NCI-H2227 treated with DMSO at 0.1 percent for 48 hours (cell line): ENCODE measurements around the gene CUX1.
"Not testable (repeated sequence)": the region's sequence is repeated elsewhere in the genome, so short reads cannot be mapped to it uniquely, and the experiment has no call there.

Experiments
- DNase-seq: peaks from one replicate; lab custom pipeline; 2025; lab: John Stamatoyannopoulos, UW

Gene CUX1

DNA sequence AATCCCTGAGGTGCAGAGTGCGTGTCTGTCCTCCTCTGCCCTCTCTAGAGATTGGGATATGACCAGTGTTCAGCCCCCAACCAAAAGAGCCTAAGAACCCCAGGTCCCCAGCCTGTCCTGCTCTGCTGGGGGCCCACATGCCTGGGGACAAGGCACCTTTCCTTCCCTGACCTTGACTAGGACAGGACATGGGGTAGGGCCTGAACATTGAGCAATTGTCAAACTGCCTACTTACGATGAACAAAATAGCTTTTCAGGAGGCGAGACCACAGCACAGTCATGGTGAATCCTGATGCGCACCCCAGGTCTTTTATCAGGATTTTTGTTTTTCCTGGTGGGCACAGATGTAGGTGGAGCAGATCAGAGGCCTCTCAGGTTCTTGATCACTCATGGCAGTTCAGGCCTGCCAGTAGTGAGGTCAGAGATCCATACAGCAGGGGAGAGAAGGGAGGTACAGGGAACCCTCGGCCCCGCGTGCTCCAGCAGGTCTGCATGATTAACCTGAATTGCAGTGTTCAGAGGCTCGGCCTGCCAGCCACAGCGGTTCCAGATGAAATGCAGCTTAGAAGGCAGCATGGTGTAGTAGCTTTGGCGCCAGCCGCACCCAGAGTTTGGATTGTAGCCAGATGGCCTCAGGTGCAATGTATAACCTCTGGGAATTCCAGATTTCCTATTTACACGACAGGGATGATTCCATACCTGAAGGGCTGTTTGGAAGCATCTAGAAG is 191.3 kb downstream of the CUX1 start:
- peak; percentile 25 for DNase-seq

DNA sequence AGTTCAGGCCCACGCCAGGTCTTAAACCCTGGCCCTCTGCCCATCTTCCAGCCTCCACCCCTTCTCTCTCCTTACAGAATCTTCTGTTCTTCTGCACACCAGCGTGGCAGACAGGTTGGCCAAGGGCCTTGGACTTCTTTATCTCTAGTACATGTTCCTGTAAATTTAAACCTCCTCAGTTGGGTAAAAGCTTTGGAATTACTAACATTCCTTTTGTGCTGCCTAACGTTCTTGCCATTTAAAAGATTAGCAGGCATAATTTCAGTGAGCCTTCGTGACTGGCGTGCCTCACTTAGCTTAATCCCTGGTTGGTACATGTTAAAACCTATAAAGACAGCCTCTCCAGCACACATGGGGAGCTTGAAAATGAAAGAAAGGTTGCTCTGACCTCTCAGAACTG is 192.2 kb downstream of the CUX1 start:
- DNase-seq: no peak

DNA sequence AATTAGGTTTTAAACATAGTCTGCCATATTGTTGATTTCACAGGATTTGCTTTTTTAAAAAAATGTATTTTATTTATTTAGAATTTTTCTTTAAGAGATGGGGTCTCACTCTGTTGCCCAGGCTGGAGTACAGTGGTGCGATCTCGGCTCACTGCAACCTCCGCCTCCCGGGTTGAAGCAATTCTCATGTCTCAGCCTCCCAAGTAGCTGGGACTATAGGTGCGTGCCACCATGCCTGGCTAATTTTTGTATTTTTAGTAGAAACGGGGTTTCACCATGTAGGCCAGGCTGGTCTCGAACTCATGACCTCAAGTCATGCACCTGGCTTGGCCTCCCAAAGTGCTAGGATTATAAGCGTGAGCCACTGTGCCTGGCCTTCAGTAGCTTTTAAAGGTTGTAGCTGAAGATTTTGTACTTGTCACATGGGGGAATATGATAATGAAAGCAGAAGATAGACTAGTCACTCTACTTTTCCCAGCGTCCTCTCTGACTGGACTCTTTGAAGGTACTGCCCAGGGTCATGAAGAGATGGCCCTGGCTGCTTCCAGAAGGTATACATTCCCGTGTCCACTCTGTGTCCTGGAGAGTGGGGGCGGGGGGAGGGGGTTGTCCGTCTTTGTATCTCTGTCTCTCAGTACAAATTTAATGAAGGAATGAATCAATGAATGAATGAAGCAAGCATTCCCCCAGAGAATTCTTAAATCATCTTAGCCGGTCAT is 194.8 kb downstream of the CUX1 start:
- not testable (repeated sequence) for DNase-seq

DNA sequence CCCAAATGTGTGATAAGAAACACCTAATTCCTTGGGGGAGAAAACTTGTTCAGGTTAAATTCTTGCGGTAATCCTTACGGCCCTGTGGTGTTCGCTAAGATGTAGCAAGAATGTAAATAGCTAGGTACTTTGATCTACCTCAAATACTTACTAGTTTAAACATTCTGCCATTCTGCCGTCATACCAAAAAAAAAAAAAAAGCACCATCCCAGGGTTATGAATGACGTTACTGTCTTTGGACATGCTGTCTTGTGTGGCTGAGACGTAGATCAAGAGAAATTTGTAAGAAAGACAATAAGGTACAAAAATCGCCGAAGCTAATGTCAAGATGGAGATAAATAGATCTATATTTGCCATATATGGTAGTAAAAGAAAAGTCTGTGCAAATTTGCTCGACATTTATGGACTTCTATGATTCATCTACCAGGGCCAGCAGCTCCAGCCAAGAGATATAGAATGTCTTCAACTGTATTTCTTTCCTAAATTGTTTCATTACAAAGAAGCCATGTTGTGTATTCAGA is 195.6 kb downstream of the CUX1 start:
- DNase-seq: no peak

DNA sequence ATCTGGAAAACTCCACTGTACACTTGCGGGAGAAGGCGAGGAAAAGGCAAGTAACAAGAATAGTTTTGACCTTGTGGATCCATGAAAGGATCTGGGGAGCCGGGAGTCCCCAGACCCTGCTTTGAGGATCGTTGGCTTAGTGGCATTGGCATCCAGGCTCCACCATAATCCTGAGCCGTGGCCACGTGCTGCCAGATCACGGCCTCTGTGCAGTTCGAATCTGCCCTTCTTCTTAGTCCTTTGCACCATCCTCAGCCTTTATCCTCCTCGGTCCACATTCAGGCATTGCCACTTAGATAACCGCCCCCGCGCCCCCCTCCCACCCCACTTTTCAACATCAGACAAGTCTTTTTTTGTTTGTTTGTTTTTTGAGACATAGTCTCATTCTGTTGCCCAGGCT is 201.4 kb downstream of the CUX1 start:
- DNase-seq: no peak

DNA sequence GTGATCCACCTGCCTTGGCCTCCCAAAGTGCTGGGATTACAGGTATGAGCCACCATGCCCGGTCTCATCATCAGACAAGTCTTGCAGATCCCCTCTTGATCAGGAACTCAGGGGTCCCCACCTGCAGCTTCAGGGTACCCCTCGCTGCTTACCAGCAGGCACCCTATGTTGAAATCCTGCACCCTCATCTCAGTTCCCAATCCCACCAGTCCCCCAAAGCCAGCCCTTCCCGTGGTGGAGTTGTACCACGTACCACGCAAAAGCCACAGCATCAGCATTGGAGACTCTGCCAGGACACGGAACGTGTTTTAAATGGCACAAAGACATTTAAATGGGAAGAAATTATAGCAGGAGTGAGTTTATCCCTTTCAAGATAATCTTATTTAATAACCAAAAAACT is 202.0 kb downstream of the CUX1 start:
- DNase-seq: no peak

DNA sequence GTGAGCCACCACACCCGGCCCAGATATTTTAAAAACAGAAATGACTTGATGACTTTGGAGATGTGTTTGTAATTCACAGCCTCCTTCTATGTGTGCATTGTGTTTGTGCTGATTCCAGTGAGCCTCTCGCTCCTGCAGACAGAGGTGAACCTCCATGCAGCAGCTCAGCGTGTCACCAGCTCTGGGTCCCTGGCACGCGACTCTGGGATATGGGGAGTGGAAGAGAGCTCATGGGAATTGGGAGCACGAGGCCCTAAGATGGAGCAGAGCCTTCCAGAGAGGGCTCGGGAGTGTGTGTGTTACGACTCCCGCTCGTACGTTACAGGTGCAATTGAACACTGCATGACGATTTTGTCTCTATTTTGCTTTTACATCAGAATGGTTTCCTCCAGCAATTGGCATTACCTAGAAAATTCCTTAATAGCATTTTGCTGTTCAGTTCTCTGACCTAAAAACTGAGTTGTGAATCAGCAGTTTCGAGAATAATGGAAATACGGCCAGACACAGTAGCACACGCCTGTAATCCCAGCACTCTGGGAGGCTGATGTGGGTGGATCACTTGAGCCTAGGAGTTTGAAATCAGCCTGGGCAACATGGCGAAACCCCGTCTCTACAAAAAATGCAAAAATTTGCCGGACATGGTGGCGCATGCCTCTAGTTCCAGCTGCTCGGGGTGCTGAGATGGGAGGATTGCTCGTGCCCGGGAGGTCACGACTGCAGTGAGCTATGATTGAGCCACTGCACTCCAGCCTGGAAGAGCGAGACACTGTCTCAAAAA is 204.6 kb downstream of the CUX1 start:
- no peak for DNase-seq

DNA sequence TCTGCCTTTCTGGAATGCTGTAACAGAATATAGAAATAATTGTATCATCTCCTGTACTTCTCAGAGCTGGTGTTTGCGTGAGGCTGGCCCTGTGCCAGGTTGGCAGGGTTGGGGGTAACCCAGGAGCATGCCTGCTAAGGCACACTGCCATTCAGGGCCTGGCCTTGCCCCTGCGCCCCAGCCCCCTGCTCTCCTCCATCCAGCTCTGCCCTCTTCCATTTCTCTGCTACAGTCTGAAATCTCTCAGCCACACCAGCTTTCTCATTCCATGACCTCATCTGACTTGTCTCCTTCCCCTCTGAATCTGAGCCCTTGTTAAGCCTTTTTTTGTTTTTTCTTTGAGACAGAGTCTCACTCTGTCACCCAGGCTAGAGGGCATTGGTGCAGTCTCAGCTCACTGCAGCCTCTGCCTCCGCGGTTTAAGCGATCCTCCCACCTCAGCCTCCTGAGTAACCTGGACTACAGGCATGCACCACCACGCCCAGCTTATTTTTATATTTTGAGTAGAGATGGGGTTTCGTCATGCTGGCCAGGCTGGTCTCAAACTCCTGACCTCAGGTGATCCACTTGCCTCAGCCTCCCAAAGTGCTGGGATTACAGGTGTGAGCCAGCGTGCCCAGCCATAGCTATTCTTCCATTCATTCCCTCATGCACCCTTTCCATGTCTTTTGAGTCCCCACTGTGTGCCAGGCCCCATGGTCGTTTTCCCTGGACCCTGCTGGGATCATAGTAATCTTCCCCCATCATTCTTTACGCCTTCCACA is 206.8 kb downstream of the CUX1 start:
- DNase-seq: no peak

DNA sequence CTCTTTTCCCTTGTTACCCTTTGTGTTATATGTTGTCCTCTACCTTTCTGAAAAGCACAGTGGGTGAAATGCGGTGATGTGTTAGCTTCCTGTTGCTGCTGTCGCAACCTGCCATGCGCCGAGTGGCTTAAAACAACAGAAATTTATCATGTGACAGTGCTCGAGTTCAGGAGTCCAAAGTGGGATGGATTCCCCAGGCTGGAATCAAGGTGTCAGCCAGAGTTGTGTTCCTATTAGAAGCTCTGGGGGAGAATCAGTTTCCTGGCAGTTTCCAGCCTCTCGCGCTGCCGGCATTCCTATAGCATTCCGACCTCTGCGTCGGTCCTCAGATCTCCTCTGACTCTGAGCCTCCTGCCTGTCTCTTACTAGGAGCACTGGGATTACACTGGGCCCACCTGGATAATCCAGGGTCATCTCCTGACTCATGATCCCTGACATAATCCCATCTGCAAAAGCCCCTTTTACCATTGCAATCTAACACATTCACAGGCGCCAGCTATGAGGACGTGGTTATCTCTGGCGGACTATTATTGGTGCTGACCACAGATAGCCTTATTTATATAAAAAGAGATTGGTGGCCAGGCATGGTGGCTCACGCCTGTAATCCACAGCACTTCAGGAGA is 207.5 kb downstream of the CUX1 start:
- no peak for DNase-seq

DNA sequence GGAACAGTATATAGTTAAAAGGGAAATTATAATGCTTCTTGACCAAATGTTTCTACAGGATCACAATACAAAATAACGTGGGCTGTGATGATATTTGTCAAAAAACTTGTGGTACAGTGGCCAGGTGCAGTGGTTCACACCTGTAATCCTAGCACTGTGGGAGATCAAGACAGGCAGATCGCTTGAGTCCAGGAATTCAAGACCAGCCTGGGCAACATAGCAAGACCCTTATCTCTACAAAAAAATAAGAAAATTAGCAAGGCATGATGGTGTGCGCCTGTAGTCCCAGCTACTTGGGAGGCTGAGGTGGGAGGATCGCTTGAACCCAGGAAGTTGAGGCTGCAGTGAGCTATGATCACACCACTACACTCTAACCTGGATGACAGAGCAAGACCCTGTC is 208.4 kb downstream of the CUX1 start:
- not testable (repeated sequence) for DNase-seq

DNA sequence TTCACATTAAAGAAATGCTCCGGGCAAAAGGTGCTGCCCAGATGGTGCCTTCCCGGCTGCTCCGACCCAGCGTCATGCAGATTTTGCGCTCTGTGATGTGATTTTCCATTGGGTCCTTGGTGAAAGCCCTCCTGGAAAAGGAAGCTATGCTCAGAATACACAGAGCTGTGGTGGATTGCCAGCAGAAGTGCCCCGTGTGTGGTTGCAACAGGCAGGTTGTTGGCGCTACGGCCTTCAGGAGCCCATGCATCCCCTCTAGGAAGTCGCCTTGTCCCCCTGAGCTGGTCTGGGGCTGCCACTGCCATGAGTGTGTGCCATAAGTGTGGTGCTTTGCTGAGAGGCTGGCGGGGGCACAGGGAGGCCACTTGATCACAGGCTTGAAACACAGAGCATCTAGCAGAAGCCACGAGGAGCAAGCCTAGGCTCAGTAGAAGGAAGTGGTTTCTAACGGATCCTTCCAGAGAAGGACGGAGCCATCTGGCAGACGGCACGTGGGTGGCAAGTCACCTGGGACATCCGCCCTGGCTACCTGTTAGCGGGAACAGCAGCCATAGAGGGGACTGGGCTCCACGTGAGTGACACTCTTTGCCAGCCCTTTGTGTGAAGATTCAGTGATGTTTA is 210.9 kb downstream of the CUX1 start:
- DNase-seq: no peak

DNA sequence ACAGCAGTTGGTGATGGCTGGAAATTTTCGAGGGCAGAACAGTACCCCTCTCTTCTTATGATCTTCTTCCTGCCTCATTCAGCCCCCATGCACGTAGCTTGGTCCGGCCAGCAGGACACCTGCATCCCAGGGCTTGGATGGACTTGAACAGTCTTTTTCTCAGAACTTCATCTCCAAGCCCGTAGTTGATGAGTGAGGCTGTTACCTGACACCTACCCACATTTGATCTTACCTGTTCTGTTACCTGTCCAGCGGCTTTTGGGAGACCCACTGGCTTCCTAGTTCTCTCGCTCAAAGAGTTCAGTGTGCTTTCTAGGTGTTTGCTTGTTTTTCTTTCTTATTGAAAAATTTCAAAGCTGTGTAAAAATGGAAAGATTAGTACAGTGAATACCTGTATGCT is 212.2 kb downstream of the CUX1 start:
- DNase-seq: no peak

DNA sequence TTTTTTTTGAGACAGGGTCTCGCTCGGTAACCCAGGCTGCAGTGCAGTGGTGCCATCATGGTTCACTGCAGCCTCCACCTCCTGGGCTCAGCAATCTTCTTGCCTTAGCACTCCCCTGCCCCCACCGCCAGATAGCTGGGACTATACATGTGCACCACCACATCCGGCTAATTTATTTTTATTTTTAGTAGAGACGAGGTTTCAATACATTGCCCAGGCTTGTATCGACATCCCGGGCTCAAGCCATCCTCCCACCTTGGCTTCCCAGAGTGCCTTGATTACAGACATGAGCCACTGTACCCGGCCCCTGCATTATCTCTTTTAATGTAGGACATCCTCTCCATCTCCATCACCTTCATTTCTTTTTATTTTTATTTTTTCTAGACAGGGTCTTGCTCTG is 213.3 kb downstream of the CUX1 start:
- DNase-seq: no peak

DNA sequence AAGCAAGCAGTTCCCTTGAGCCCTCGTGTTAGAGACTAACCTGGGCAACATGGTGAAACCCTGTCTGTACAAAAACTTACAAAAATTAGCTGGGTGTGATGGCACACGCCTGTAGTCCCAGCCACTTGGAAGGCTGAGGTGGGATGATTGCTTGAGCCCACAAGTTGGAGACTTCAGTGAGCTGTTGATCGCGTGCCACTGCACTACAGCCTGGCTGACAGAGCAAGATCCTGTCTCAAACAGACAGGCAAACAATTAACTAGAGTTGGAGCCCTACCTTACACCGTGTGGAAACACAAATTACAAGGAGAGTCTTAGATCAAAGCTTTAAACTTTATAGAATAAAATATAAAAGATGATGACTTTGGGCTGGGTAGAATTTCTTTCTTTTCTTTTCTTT is 219.5 kb downstream of the CUX1 start:
- DNase-seq: no peak

DNA sequence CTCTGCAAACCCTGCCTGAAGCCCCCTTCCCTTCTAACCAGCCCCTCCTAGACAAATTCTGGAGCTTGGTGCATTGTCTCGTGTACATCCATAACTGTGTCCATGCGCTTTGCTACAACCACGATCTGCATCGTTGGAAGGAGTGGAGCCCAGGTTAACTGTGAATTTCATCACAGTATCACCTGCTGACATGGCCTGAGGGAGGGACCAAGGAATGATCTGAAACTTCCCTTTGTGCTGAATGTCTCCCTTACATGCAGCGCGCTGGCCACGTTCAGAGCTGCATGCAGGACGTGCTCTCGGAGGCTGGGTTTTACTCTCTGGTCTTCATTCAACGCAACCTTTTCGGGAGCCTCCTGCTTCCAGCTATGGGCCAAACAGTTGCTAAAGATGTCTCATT is 222.3 kb downstream of the CUX1 start:
- DNase-seq: no peak

DNA sequence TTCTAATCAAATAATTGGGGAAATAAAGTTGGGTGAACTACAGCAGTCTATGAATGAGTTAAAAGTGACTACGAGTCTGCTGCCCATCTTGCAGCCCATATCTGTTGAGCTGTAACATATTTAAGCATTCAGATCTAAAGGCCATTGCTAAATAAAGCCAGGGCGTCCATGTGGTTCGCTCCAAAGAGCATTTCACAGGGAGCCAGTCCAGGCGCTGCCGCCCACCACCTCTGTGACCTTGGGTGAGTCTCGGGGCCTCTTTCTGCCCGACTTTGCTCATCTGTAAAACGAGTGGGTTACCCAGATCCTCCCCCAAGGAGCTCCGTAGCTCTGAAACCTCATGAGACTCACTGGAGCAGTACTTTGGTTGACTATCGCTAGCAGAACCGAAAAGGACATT is 223.1 kb downstream of the CUX1 start:
- no peak for DNase-seq

DNA sequence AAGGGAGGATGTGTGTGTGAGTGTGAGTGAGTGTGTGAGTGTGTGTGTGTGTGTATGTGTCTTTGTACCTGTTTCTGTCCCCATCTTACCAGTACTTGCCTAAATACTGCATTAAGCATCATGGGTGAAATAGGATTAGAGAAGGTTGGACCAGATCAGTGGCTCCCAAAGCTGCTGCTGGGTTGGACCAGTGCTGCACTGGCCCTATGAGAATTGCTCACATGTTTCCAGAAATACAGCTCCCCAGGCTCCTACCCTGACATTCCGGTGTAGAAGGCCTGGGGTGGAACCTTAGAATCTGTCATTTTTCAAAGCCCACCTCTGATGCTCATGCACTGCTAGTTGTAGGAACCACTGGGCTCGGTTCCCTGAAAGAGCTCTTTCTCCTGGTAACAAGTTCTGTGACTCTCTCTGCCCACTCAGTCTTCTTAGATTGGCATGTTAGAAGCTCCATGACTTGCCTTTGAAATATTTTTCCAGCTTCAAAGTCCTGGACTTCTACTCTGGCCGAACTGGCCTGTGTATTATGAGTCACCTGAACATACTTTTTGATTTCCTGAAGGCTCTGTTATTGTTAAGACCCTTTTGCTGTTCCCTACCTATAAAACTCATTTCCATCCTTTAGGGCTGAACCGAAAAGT is 224.7 kb downstream of the CUX1 start:
- DNase-seq: no peak

DNA sequence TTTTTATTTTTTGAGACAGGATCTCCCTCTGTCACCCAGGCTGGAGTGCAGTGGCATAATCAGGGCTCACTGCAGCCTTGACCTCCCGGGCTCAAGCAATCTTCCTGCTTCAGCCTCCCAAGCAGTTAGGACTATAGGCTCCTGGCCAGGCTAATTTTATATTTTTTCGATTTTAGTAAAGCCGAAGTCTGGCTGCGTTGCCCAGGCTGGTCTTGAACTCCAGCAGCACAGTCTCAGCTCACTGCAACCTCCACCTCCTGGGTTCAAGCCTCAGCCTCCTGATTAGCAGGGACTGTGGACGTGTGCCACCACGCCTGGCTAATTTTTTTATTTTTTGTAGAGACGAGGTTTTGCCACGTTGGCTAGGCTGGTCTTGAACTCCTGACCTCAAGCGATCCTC is 225.4 kb downstream of the CUX1 start:
- not testable (repeated sequence) for DNase-seq

DNA sequence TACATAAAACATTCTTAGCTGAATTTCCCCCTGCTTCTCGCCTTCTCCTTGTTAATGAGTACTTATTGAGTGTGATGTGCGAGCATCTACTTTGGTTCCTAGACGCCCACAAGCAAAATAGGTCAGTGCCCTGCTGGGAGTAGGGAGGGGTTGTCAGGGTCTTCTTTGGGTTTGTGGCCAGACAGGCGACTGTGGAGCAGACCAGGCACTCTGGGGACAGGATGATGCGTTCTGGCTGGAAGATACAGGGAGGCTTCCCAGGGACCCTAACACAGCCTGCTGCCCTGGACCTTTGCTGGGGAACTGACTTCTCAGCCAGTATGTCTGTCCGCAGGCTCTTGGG is 227.2 kb downstream of the CUX1 start:
- no peak for DNase-seq

DNA sequence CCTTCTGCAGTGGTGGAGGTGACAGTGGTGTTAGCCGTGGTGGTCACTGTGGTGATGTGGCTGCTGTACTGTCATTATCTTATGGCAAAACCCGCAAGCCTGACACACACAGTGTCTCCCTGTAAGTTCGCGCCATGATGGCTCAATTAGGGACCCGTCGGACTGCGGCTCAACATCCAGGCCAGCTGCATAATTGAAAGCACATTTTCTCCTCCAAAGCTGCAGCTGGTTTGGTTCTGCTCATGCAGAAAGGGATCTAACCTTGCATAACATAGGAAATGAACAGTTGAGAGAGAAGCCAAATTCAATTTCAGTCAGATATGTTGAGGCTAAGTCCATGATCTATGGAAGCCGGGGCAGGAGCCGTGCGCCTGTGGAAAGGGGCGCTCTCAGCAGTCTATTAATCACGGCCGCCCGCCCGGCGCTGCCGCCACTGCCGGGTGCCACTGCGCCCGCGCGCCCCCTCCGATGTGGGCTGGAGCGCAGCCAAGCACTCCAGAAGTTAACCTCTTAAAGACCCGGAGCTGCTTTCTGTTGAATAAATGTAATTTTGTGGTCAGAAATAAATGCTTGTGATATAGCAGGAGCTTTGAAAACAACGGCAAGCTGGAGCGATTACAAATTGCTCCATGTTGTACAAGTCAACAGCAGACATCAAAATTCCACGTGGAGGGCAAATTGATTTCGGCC is 227.7 kb downstream of the CUX1 start:
- DNase-seq: peak; percentile 82
